NCI-H2171 treated with DMSO at 0.1 percent for 48 hours (cell line): ENCODE data around the gene CNTNAP5.

Experiments
- DNase-seq: peaks from one replicate; lab custom pipeline; 2025; lab: John Stamatoyannopoulos, UW

The CNTNAP5 gene

DNA sequence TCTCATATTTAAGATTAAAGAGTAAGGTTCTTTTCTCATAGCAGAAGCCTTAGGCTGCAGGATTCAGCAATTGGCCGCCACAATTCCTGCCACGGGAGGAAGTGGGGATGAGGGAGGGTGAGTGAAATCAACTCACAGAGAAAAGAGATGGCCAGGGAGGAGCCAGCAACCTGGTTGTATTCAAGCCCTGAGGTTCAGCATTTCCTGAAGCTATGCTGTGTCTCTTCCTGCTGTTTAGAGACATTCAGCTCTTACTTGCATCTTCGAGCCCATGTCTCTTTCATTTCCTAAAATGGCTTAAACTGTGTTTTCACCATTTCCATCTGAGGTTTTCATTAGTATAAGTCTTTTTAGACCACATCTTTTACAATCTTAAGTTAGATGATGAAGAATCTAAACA, 522.6 kb downstream of the CNTNAP5 start:
- no peak for DNase-seq

- DNase-seq: peak; percentile 25
Observed at GRCh38 chr2:124558277-124558905, 533.3 kb downstream of the CNTNAP5 start.

GRCh38 chr2:124559236-124559635, 534.1 kb downstream of the CNTNAP5 start:
- DNase-seq: no peak

DNA sequence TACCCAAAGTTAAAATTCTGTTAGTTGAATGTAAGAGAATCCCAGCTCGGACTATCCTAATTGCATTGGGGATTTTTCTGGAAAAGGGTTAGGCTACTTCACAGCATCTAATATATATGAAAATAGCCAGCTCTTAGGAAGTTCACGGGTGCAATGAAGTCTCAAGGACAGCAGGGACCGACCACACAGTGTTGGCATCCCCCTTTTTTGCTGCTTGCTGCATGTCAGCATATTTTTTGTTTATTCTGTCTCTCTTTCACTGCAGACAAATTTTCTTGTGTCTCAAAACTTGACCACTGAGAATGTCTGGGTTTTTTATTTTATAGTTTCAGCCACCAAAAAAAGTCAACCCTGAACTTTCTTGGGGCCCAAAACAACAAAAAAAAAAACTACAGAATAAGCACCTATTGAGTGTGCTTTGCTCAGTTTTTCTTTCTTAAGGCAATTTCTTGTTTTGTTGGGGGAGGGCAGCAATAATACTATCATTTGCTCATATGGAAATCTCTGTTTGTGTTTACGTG, 535.6 kb downstream of the CNTNAP5 start:
- no peak for DNase-seq

- DNase-seq: no peak
Observed at GRCh38 chr2:124561486-124561885, 536.4 kb downstream of the CNTNAP5 start.

DNA sequence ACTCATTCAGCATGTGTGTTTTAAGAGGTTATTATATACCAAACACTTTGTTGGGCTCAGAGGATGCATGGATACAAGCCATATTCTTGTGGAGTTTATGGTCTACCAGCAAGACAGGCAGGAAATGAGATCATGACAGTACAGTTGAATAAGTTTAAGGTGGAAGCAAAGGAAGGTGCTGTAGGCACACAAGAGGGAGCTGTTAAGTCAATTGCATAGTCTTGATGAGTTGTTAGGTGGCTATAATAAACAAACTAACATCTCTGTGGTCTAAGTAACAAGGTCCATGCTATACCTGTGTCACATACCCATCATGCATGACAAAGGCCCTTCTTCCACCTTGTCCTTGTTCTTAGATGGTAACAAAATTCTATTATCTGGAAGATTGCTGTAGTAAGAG, 538.3 kb downstream of the CNTNAP5 start:
- no peak for DNase-seq

DNA sequence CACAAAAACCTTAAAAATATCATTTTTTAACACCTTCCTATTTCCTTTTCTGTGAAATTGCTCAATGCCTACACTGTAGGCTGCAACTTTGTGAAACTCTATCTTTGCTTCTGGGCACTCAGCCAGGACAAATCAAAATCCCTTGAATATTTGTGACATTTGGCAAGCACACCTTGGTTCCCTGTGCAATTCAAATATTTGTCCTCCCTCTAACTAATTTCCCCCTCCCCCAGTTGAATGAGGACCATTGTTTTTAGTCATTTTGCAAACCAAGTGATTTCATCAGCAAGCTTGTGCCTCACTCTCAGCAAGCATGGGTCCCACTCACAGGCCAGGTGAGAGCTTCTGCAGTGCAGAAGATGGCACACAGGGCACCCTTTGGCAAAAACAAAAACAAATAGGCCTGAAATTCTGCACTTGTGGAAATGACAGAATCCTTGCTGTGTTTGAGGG, 541.5 kb downstream of the CNTNAP5 start:
- peak; percentile 24 for DNase-seq

DNA sequence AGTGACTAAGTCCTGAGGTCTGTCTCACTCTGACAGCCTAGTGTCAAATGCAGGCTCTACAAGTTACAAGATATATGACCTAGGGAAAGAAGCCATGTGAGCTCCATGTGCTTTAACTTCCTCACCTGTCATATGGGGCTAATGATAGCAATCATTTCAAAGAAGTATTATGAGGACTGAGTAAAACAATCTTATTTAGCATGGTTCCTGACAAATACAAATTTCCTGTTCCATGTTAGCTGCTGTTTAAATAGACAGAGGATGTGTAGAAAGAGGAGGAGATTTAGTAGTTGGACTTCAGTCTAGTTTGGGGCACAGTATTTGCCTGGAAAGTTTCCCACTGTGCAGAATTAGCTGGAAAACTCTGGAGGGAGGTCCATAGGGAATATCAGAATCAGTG, 545.8 kb downstream of the CNTNAP5 start:
- no peak for DNase-seq

DNA sequence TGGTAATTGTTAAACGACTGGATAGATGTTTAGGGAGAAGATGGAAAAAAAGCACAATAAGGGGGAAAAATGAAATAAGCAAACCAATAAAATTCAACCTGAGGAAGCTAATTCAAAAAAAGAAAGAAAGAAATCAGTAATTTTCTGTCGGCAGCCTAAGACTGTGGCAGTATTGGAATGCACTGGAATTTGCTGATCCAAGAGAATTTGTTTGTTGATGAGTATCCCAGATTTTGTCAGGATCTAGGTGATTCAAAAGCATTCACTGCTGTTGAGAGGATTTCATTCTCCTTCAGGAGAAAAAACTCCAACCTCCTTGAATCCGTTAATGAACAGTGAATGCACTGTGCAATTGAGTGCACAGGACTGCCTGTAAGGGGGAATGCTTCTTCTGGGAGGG, 546.7 kb downstream of the CNTNAP5 start:
- no peak for DNase-seq

- no peak for DNase-seq
Observed at GRCh38 chr2:124572934-124573634, 548.0 kb downstream of the CNTNAP5 start.

DNA sequence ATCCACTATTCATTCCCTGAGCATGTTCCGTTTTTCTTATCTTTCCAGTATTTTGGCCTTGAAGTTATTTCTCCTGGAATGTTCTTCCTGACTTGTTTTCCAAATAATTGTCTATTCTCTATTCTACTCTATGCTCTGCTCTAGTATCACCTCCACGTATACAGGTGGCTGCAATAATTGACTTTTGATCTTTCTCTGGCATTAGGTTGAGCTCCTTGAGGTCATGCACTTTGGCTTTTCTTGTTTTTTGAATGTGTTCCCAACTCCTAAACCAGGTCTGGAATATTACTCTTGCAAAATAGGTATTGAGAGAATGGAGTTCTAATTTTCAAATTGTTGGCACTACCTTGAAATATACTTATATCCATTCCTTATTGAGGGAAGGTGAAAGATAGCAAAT, 550.4 kb downstream of the CNTNAP5 start:
- no peak for DNase-seq

DNA sequence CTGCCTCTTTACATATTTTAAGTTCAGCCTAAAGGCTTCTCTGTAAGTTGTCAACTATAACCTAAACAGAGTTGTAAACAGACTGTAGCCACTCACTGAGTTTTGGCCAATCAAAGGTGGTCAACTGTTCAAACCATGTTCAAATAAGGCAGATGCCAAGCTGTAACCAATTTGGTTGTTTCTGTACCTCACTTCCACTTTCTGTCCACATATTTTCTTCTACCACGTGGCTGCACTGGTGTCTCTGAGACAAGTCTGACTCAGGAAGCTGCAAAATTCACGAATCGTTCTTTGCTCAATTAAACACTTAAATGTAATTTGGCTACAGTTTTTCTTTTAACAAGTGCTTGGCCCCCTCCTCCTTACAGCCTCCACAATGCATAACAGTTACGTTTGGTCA, 555.2 kb downstream of the CNTNAP5 start:
- no peak for DNase-seq

GRCh38 chr2:124582387-124582786, 557.3 kb downstream of the CNTNAP5 start:
- DNase-seq: no peak

- DNase-seq: no peak
Observed at GRCh38 chr2:124584615-124585014, 559.5 kb downstream of the CNTNAP5 start.

GRCh38 chr2:124585277-124585676, 560.2 kb downstream of the CNTNAP5 start:
- DNase-seq: no peak

DNA sequence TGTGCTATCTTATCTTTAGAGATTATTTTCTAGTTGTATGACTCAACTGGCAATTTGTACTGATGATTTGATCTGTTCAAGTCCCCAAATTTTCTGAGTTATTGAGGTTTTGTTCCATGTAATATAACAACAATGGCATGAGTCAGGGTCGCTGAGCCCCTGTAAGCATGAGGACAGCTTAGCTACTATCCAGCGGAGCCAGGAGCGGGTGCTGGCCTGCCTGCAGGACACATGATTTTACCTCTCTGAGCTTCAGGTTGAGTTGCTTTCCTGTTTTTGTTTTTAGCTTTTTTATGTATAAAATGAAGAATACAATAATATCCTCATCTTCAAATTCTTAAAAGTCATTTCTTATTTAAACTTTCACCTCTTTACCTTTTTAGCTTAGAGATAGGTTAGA, 561.1 kb downstream of the CNTNAP5 start:
- DNase-seq: no peak

GRCh38 chr2:124586835-124587234, 561.7 kb downstream of the CNTNAP5 start:
- no peak for DNase-seq

GRCh38 chr2:124589971-124590370, 564.9 kb downstream of the CNTNAP5 start:
- no peak for DNase-seq

DNA sequence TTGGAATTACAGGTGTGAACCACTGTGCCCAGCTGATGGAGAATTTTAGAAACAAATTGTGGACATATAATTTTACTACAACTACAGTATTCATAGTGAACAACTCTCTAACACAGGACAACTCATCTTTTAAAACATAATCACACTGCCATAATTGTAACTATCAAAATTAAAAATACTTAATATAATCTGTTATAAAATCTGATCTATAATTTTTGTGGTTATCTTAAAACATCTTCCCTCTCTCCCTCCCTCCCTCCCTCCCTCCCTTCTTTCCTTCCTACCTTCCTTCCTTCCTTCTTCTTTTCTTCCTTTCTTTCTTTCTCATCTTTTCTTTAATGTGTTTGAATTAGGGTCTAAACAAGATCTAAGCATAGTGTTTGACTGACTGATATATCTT, 577.7 kb downstream of the CNTNAP5 start:
- no peak for DNase-seq

DNA sequence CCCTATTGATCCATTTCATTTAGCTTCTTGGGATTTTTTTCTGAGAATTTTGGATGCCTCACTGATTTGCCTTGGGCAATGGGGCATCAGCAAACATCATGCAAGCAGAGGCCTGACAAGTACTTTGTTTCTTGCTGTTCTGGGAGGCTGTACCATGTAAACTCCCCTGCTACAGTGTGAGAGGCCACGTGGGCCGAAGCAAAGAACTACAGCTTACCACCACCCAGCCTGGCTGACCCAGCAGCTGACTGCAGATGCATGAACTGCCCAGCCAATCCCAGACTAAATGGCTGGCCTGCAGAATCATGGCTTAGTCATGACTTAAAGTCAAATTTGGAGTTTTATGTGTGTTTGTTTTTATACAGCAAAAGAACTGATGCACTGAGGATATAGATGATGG, 579.9 kb downstream of the CNTNAP5 start:
- DNase-seq: no peak

DNA sequence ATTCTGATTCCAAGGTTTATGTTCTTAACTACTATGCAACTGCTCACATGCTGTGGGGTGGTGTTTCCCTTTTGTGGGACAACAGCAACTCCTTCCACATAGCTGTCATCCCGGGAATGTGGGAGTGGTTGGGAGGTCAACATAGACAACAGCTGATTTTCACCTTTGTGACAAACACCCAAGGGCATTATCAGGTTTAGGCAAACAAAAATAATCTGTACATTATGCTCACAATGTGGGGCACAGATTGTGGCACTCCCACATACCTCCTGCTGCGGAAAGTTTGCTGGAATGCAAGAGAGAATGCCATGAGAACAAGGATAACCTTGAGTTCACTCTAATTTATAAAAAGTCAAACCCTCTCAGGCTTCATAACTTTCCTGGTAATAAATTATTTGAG, 582.6 kb downstream of the CNTNAP5 start:
- DNase-seq: no peak

GRCh38 chr2:124609667-124610066, 584.6 kb downstream of the CNTNAP5 start:
- DNase-seq: peak; percentile 14

- no peak for DNase-seq
Observed at GRCh38 chr2:124610141-124610540, 585.1 kb downstream of the CNTNAP5 start.

- DNase-seq: no peak
Observed at GRCh38 chr2:124610866-124611265, 585.8 kb downstream of the CNTNAP5 start.
